ENCODE results near the gene RNF123.
A peak's percentile ranks its signal among the peaks of the same experiment; 100 is the strongest.

RNF123 gene

DNA sequence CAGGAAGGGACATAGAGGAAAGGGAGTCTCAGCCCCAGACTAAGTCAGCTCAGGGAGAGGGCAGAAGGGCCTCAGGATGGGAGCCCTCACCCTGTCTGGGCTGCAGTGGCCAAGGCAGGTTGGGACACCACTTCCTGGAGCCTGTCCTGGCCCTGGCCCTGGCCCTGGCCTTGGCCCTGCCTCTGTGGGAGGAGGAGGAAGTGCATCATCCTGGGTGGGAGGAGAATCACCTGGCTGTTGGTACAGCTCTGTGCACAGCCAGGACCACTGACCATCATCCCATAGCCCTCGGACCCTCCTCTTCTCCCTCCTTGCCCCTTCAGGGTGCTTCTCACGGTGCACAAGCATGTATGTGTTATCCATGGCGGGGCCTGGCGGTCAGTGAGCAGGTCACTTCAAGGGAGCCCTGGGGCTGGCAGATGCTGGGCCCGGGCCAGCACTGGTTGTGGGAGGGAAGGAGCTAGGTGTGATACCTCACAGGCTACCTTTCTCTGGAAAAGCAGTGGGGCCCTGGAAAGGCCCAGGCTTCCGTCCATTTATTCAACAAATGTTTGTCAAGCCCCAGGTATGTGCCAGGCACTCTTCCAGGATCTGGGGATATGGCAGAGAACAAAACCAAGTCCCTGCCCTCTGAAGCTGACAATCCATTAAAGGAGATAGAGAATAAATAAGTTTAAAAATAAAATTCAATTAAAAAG lies 23.4 kb upstream of the RNF123 start:
- no peak overlapping the region for H3K4me3 Mint-ChIP-seq
- H3K36me3 Mint-ChIP-seq (ENCODE audit: low read depth), result no peaks in the 10 kb centered on the region
- H3K4me1 Mint-ChIP-seq (ENCODE audit: low read depth), result peaks cover 2% of the 10 kb centered on the region
- no peaks in the 10 kb centered on the region for H3K27me3 Mint-ChIP-seq (ENCODE audit: low read depth)
- H3K27ac Mint-ChIP-seq, result no peak overlapping the region
- DNase-seq (ENCODE audit: low spot score), result no peak
- no peaks in the 10 kb centered on the region for H3K9me3 Mint-ChIP-seq

DNA sequence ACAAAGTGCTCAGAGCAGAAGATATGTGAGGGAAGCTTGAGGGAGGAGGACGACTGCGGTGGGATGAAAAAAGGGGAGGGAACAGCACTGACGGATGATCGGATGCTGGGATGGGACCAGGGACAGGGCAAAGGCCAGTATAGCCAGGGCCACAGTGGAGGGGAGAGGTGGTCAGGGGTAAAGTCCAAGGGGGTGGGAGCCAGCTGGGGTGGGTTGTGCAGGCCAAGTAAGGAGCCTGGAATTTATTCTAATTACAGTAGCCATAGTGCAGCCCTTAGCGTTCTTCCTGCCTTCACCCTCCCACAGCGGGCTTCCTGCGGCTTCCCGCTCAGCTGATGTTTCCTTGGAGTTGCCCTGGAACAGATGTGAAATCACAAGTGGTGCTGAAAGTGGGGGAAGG lies 22.8 kb upstream of the RNF123 start:
- Mint-ChIP-seq H3K9me3 (no peaks in the 10 kb centered on the region), H3K4me1 (ENCODE audit: low read depth) (peaks cover 2% of the 10 kb centered on the region), H3K27me3 (ENCODE audit: low read depth) (no peaks in the 10 kb centered on the region), H3K36me3 (ENCODE audit: low read depth) (no peaks in the 10 kb centered on the region), H3K27ac (no peak overlapping the region), H3K4me3 (no peak overlapping the region)
- DNase-seq (ENCODE audit: low spot score), result no peak

DNA sequence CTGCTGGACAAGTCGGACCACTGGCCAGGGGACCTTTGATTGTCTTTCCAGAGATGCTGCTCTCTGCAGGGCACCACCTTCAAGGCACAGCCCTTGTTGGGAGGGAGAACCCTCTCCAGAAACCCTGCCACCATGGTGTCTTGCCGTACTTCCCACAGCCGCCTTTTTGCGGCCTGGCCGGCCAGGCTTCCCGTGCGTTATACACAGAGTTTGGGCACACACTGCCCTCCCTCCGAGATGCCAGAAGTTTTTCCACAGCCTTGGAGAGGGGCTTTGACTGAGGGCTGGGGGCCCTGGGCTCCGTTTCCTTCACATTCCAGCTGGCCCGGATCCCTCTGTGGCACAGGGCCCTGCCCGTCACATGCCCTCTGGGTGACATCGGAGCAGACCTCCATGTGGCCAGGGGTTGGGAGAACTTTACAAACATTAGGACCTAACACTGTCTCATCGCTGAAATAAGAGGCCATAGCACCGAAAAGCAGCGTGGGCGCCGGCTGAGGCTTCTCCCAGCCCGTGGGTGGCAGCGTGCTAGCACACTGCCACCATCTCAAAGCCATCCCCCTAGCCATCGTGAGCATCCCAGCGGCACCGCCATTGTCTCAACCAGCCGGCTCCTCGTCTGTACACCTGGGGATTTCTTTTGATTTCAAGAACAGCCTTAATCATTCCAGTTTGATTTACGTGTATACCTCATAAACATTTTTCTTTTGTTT lies 21.5 kb upstream of the RNF123 start:
- Mint-ChIP-seq H3K27me3 (ENCODE audit: low read depth) (no peaks in the 10 kb centered on the region), H3K9me3 (no peaks in the 10 kb centered on the region), H3K4me3 (no peak overlapping the region), H3K27ac (no peak overlapping the region), H3K36me3 (ENCODE audit: low read depth) (no peaks in the 10 kb centered on the region), H3K4me1 (ENCODE audit: low read depth) (peaks cover 7% of the 10 kb centered on the region)
- DNase-seq (ENCODE audit: low spot score), result no peak

DNA sequence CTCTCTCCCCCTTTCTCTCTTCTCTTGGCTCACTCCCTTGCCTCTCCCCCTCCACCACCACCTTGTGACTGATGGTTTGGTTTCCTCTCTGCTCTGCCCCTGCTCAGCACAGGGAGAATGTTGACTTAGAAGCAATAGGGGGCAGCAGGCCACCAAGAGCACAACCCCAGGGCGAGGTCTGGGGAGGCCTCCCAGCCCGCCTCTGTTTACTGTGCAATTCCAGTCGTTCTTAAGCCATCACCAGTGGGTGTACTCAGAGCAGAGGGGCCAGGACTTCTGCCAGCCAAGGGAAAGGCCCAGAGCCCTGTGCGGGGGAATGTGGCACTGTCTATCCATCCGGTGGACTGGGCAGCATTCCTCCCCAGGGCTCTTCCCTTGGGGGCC lies 21.0 kb upstream of the RNF123 start:
- Mint-ChIP-seq H3K36me3 (ENCODE audit: low read depth) (no peaks in the 10 kb centered on the region), H3K27ac (no peak overlapping the region), H3K9me3 (no peaks in the 10 kb centered on the region), H3K4me3 (no peak overlapping the region), H3K4me1 (ENCODE audit: low read depth) (peaks cover 10% of the 10 kb centered on the region), H3K27me3 (ENCODE audit: low read depth) (no peaks in the 10 kb centered on the region)
- no peak for DNase-seq (ENCODE audit: low spot score)

DNA sequence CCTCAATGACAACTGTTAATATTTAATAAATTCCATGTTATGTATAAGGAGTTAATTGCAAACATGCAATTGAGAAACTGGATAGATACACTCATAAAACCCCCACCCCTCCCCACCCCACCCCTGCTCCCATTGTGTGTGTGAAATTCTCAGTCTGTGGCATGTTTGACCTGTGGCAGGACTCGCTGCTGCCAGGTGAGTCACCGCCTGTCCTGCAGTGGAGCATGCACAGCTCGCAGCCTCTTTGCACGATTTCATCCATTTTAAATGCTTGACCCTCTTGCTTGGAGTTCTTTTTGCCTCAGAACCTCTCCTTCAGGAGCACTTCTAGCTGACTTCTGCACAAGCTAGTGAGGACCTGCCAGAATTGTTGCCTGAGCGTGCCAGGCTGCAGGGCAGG lies 20.5 kb upstream of the RNF123 start:
- DNase-seq (ENCODE audit: low spot score), result no peak
- H3K4me1 Mint-ChIP-seq (ENCODE audit: low read depth), result peaks cover 10% of the 10 kb centered on the region
- H3K36me3 Mint-ChIP-seq (ENCODE audit: low read depth), result no peaks in the 10 kb centered on the region
- no peak overlapping the region for H3K4me3 Mint-ChIP-seq
- H3K27me3 Mint-ChIP-seq (ENCODE audit: low read depth), result no peaks in the 10 kb centered on the region
- H3K27ac Mint-ChIP-seq, result no peak overlapping the region
- no peaks in the 10 kb centered on the region for H3K9me3 Mint-ChIP-seq

DNA sequence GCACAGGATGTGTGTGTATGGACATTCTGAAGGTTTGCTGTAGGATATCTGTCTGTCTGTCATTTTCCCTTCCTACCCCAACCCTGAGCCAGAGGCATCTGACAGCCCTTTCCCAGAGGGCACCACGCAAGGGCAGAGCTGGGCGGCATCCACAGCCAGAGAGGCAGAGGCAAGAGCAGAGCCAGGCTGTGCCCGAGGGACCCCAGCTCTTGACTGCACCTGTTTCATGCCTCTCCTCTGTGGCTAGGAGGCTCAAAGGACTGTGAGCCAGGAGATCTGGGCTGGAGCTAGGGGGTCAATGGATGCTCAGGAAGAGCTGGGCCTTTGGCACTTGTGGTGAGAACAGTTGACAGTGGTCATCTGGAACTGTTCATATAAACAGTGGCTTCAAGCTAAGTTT lies 20.0 kb upstream of the RNF123 start:
- Mint-ChIP-seq H3K27ac (no peak overlapping the region), H3K27me3 (ENCODE audit: low read depth) (no peaks in the 10 kb centered on the region), H3K4me1 (ENCODE audit: low read depth) (peaks cover 10% of the 10 kb centered on the region), H3K9me3 (no peaks in the 10 kb centered on the region), H3K4me3 (no peak overlapping the region), H3K36me3 (ENCODE audit: low read depth) (no peaks in the 10 kb centered on the region)
- DNase-seq (ENCODE audit: low spot score), result no peak

DNA sequence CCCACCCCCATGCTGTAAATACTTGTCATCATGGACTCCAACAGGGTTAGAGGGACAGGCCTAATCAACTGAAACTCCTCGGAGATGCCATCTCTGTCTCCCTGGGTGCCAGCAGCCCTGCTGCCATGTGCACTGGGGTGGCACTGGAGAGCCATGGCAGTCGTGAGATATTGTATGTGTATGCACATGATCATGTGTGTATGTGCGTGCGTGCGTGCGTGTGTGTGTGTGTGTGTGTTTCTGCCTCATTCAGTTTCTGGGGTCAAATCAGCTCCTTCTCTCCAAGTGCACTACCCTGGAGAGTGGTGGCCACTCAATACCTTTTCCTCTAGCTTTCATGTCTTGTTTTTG lies 18.4 kb upstream of the RNF123 start:
- Mint-ChIP-seq H3K9me3 (no peaks in the 10 kb centered on the region), H3K4me1 (ENCODE audit: low read depth) (peaks cover 13% of the 10 kb centered on the region), H3K4me3 (no peak overlapping the region), H3K27me3 (ENCODE audit: low read depth) (no peaks in the 10 kb centered on the region), H3K27ac (no peak overlapping the region), H3K36me3 (ENCODE audit: low read depth) (peaks cover 3% of the 10 kb centered on the region)
- DNase-seq (ENCODE audit: low spot score), result no peak

DNA sequence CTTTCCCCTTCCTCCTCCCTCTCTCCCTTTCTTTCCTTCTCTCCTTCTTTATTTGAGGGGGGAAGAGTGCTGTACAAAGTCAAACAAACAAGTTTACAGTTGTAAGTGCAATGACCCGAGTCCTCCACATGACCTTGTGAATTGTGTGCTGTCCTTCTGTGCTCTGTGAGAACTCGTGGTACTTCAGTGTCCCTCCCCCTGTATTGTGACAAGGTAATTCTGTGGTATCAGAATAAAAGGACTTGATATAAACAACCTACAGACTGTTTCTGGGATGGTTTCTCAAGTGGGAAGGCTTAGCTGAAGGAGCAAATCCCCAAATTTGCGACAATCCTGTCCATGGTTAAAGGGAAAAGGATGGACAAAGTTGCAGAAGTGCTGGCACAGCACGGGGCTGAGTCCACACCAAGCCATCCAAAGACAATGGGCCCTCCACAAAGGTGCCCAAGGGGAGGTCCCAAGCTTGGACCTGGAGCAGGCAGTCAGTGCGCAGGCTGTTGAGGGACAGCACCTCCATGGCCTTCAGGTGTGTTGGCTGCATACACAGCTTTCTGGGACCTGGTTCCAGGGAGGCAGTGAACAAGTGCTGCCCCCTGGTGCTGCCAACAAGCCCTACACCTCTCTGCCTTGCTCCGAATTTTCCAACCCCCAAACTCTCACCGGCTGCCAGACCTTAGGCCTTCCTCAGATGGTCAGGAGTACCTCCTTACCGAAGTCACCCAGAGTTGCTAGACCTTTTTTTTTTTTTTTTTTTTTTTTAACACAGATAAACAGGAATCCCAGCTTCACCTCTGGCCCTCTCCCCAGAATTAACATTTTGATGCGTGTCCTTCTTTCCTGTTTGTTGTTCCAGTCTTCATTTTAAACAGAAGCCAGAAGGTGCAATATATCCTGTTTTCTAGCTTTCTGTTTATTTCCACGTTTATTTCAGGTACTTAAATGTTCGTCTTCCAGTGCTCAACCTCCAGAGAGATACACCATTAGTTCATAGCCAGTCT lies 17.8 kb upstream of the RNF123 start:
- H3K27ac Mint-ChIP-seq, result peak overlapping the region; percentile 51
- DNase-seq (ENCODE audit: low spot score), result peak; percentile 65
- peaks cover 13% of the 10 kb centered on the region for H3K4me1 Mint-ChIP-seq (ENCODE audit: low read depth)
- peaks cover 5% of the 10 kb centered on the region for H3K36me3 Mint-ChIP-seq (ENCODE audit: low read depth)
- H3K4me3 Mint-ChIP-seq, result peak overlapping the region; percentile 72
- H3K27me3 Mint-ChIP-seq (ENCODE audit: low read depth), result no peaks in the 10 kb centered on the region
- H3K9me3 Mint-ChIP-seq, result no peaks in the 10 kb centered on the region

DNA sequence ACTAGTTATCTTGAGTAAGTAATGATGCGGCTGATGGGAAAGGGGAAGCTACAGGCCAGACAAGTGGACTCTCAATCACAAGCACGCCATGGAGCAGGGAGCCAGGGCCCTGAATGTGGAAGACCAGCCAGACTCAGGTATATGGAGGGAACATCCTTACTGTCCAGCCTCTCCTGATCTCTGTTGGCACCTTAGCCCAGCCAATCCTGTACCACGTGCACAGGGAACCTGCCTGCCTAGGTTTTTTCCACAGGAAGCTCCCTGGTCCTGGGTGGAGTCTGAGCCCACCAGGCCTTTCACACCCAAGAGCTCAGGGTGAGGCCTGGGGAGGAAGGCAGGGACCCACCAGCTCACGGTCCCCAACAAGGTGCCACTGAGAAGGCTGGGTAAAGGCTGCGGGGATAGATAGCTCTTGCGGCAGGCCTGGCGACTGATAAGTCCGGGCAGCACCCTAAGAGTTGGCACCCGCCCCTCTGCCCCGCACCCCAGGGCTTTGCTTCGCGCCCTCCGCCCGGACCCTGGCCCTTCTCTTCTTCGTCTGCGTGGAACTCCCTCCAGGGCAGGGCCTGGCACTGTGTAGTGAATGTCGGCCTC lies 16.1 kb upstream of the RNF123 start:
- Mint-ChIP-seq H3K27ac (peak overlapping the region; percentile 98), H3K4me3 (peak overlapping the region; percentile 93), H3K9me3 (no peaks in the 10 kb centered on the region), H3K27me3 (ENCODE audit: low read depth) (no peaks in the 10 kb centered on the region), H3K4me1 (ENCODE audit: low read depth) (peaks cover 13% of the 10 kb centered on the region), H3K36me3 (ENCODE audit: low read depth) (peaks cover 7% of the 10 kb centered on the region)
- peak; percentile 15 for DNase-seq (ENCODE audit: low spot score)

DNA sequence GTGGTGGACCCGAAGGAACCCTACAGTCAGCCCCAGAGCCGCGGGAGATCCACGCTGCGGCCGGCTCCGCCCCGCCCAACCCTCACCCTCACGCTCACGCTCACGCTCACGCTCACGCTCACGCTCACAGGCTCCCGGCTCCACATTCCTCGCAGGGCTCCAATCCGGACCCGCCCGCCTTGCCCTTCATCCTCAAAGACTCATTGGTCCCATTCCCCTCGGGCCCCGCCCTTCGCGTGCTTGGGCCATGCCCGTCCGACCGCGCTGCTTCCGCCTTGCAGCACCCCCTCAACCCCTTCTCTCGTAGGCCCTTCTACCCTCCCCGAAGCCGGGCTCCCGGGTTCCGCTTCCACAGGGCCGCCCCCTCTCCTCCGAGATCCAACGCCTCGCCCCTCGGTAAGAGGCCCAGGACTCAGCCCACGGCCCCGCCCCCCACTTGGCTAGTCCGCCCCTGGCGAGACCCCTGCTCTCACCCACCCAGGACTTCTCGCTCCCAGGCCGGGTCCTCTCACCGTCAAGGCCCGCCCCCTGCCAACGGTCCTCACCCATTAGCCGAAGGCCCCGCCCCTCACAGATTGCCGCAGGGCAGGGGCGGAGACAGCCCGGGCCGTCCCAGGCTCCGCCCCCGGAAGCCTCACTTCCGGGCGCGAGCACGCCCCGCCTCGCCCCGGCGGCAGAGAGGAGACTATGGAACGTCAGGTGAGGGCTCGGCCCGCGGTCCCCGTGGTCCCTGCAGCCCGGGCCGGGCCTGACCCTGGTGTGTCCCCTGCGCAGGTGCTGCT lies 15.5 kb upstream of the RNF123 start, which contains the start of gene APEH:
TSS of gene APEH (plus strand) at position 637 of the 782 bp plus-strand sequence. CDS start at position 688, 51 bp downstream.
- Mint-ChIP-seq H3K27ac (peak within 1 kb of the TSS; percentile 98), H3K27me3 (ENCODE audit: low read depth) (no peaks in the 10 kb centered on the region), H3K4me3 (peak within 1 kb of the TSS; percentile 93), H3K9me3 (no peaks in the 10 kb centered on the region), H3K36me3 (ENCODE audit: low read depth) (peaks cover 8% of the 10 kb centered on the region), H3K4me1 (ENCODE audit: low read depth) (peaks cover 13% of the 10 kb centered on the region)
- DNase-seq (ENCODE audit: low spot score), result peak; percentile 97

DNA sequence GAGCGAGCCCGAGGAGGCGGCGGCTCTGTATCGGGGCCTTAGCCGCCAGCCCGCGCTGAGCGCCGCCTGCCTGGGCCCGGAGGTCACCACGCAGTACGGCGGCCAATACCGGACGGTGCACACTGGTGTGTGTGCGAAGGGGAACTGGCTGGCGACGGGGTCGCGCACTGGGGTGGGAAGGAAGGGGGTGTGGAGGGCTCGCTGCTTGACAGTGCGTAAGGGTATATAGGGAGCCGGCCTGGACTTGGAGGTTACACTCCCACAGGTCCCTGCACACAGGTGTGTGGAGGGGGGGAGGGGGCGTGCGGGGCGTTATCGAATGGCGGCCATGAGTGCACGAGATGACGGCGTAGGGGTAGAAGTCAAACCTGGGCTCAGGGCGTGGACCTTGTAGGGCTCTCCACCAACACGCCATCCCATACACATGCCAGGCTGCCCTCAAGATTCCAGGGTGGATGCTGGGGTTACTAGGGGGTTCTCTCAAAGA lies 14.8 kb upstream of the RNF123 start:
- Mint-ChIP-seq H3K27ac (peak overlapping the region; percentile 98), H3K27me3 (ENCODE audit: low read depth) (no peaks in the 10 kb centered on the region), H3K4me1 (ENCODE audit: low read depth) (peaks cover 13% of the 10 kb centered on the region), H3K4me3 (peak overlapping the region; percentile 93), H3K9me3 (no peaks in the 10 kb centered on the region), H3K36me3 (ENCODE audit: low read depth) (peaks cover 8% of the 10 kb centered on the region)
- DNase-seq (ENCODE audit: low spot score), result no peak

DNA sequence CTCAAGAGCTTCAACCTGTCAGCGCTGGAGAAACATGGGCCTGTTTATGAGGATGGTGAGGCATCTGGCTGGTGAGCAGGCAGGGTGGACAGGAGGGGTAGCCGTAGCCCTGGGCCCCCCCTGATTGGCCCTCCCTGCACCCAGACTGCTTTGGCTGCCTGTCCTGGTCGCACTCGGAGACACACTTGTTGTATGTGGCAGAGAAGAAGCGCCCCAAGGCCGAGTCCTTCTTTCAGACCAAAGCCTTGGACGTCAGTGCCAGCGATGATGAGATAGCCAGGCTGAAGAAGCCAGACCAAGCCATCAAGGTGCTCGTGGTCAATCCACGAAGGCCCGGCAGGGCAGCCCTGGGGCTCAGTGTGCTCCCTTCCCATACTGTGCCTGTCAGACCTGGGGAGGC lies 13.4 kb upstream of the RNF123 start:
- H3K4me1 Mint-ChIP-seq (ENCODE audit: low read depth), result peaks cover 13% of the 10 kb centered on the region
- H3K27ac Mint-ChIP-seq, result no peak overlapping the region
- no peaks in the 10 kb centered on the region for H3K27me3 Mint-ChIP-seq (ENCODE audit: low read depth)
- H3K4me3 Mint-ChIP-seq, result peak overlapping the region; percentile 8
- peaks cover 14% of the 10 kb centered on the region for H3K36me3 Mint-ChIP-seq (ENCODE audit: low read depth)
- no peak for DNase-seq (ENCODE audit: low spot score)
- H3K9me3 Mint-ChIP-seq, result no peaks in the 10 kb centered on the region
